PC-3 (cell line): ENCODE results near the gene LCAT. TPM values are rescaled to one million over a fixed set of nuclear protein-coding genes. Genes with fewer than 3 reads are reported as not detected.

ENCODE experiments used
- ATAC-seq: fragments of 200-7000 bp; cut with Tn5 transposase; 2 replicates; pipeline ENCODE4 v1.9.1; 2020; ENCODE audit warnings: mild to moderate bottlenecking, moderate library complexity
- BruUV-seq: library from RNA; stranded (reverse); fragments of 400-500 nt; replicated peaks from 2 replicates; lab custom pipeline; 2021; lab: Mats Ljungman, UMichigan
- CTCF ChIA-PET: fragments of 300-600 bp; sonication (Branson Sonifier 250); formaldehyde crosslinking; loops from one replicate; lab custom pipeline; 2022; ENCODE audit warnings: antibody characterized with exemption; lab: Charles Lee
- POLR2A ChIA-PET: fragments of 300-600 bp; sonication (Branson Sonifier 250); formaldehyde crosslinking; loops from one replicate; lab custom pipeline; 2022; ENCODE audit warnings: antibody characterized with exemption; ENCODE audit not compliant: unreplicated experiment; lab: Charles Lee
- DNase-seq: peaks from one replicate; pipeline ENCODE4 v3.0.0-alpha.2; 2015
- H2AFZ ChIP-seq: fragments of 300-600 bp; sonication (generic); 2 replicates; pipeline ENCODE4 v1.6.0; 2016; ENCODE audit warnings: antibody characterized with exemption, low read length
- H3F3A ChIP-seq: fragments of 300-600 bp; sonication (generic); one replicate; pipeline ENCODE4 v1.6.0; 2017; ENCODE audit warnings: antibody characterized with exemption, low read length, control low read depth, mild to moderate bottlenecking; ENCODE audit not compliant: unreplicated experiment
- H3K27ac ChIP-seq: fragments of 300-600 bp; sonication (generic); 2 replicates; pipeline ENCODE4 v1.5.1; 2016; ENCODE audit warnings: mild to moderate bottlenecking, low read length
- H3K27me3 ChIP-seq: fragments of 300-600 bp; sonication (generic); 2 replicates; pipeline ENCODE4 v1.6.1; 2016; ENCODE audit warnings: low read length, mixed read lengths
- H3K36me3 ChIP-seq: fragments of 300-600 bp; sonication (generic); 2 replicates; pipeline ENCODE4 v1.6.1; 2016; ENCODE audit warnings: low read depth, mixed run types, low read length, mixed read lengths
- H3K4me1 ChIP-seq: fragments of 300-600 bp; sonication (generic); 2 replicates; pipeline ENCODE4 v1.5.1; 2016; ENCODE audit warnings: low read length; ENCODE audit not compliant: insufficient read depth
- H3K4me2 ChIP-seq: fragments of 300-600 bp; sonication (generic); 2 replicates; pipeline ENCODE4 v1.6.0; 2016; ENCODE audit warnings: low read length
- H3K4me3 ChIP-seq: fragments of 300-600 bp; sonication (generic); 2 replicates; pipeline ENCODE4 v1.5.1; 2016; ENCODE audit warnings: mild to moderate bottlenecking, low read length, mixed read lengths
- H3K79me2 ChIP-seq: fragments of 300-600 bp; sonication (generic); 2 replicates; pipeline ENCODE4 v1.6.1; 2017; ENCODE audit warnings: low read length, mixed read lengths
- H3K9ac ChIP-seq: fragments of 300-600 bp; sonication (generic); 2 replicates; pipeline ENCODE4 v1.6.0; 2016; ENCODE audit warnings: mild to moderate bottlenecking, low read length
- H3K9me2 ChIP-seq: fragments of 300-600 bp; sonication (generic); replicated peaks from 2 replicates; pipeline ENCODE4 v1.6.1; 2016; ENCODE audit warnings: mixed run types, low read length, mixed read lengths
- H3K9me3 ChIP-seq: fragments of 300-600 bp; sonication (generic); 2 replicates; pipeline ENCODE4 v1.6.1; 2016; ENCODE audit warnings: low read length, mixed read lengths
- H4K20me1 ChIP-seq: fragments of 300-600 bp; sonication (generic); 2 replicates; pipeline ENCODE4 v1.6.1; 2016; ENCODE audit warnings: low read length, mixed read lengths
- CTCF ChIP-seq: fragments of 300-600 bp; sonication (generic); conservative IDR thresholded peaks from 2 replicates; pipeline ENCODE4 v1.5.1; 2017; ENCODE audit warnings: antibody characterized with exemption, low read depth, mild to moderate bottlenecking, low read length
- EZH2 ChIP-seq: fragments of 300-600 bp; sonication (generic); IDR thresholded peaks from one replicate; pipeline ENCODE4 v1.6.1; 2017; ENCODE audit warnings: antibody characterized with exemption, mild to moderate bottlenecking, low read length; ENCODE audit not compliant: unreplicated experiment
- EZH2phosphoT487 ChIP-seq: fragments of 300-600 bp; sonication (generic); IDR thresholded peaks from 2 replicates; pipeline ENCODE4 v1.6.1; 2018; ENCODE audit warnings: mild to moderate bottlenecking, antibody characterized with exemption, low read length, borderline replicate concordance
- intact Hi-C: fragments of 100-400 bp; cut with micrococcal nuclease; formaldehyde crosslinking; loops from 2 replicates; pipeline ENCODE4 v1.9.0; 2023
- total RNA-seq: library from RNA; depleted of rRNA; stranded (reverse); fragments of >200 nt; gene quantifications from 2 replicates; pipeline ENCODE4 v1.2.3, GENCODE V29; 2014

LCAT gene
- total RNA-seq, 1 experiment from 2014 or later = 3.2 TPM

- peak overlapping the region; percentile 71 for H2AFZ ChIP-seq
- peak overlapping the region; percentile 84 for H3K4me2 ChIP-seq
- H3K79me2 ChIP-seq = peaks cover 31% of the 10 kb centered on the region
- H3K9me3 ChIP-seq = no peaks in the 10 kb centered on the region
- BruUV-seq = no TSS peak
- peaks cover 14% of the 10 kb centered on the region; the same call in 1 of the 2 replicates for H3K4me1 ChIP-seq
- CTCF ChIA-PET = interaction anchor here (0.6 to 1.5 kb wide), 2 partner anchors 101 to 162 kb away, joined by 3 read pairs; no protein-coding TSS in a partner anchor
- H3K36me3 ChIP-seq = no peaks in the 10 kb centered on the region
- POLR2A ChIA-PET = no interaction called here
- H3K27ac ChIP-seq = no peak overlapping the region
- DNase-seq (peak; percentile 12), ATAC-seq (peak; percentile 14)
- no peaks in the 10 kb centered on the region for H3K27me3 ChIP-seq
- H3K9me2 ChIP-seq = no peaks in the 10 kb centered on the region
- no peaks in the 10 kb centered on the region for H3F3A ChIP-seq
- no peaks in the 10 kb centered on the region for H4K20me1 ChIP-seq
- peak overlapping the region; percentile 85 for H3K9ac ChIP-seq
- intact Hi-C loops = no loop called here
- no peak for TF ChIP-seq CTCF
- H3K4me3 ChIP-seq = peak overlapping the region; percentile 88
These were observed 8.9 kb downstream of the LCAT start for GRCh38 chr16:67935101-67935401.

- H3K27ac ChIP-seq = no peak overlapping the region
- POLR2A ChIA-PET = interaction anchor here (0.7 kb wide), 1 partner anchor 9 kb away, joined by 3 read pairs; no protein-coding TSS in a partner anchor
These were observed 9.4 kb downstream of the LCAT start for GRCh38 chr16:67934306-67935100.

More at GRCh38 chr16:67934306-67935100, 9.4 kb downstream of the LCAT start:
- Histone ChIP-seq H3K9ac (peak overlapping the region; percentile 85), H3K36me3 (no peaks in the 10 kb centered on the region), H3K9me2 (no peaks in the 10 kb centered on the region), H2AFZ (peak overlapping the region; percentile 71), H3K79me2 (peaks cover 31% of the 10 kb centered on the region), H3K27me3 (no peaks in the 10 kb centered on the region), H4K20me1 (no peaks in the 10 kb centered on the region), H3F3A (no peaks in the 10 kb centered on the region), H3K4me3 (peak overlapping the region; percentile 88), H3K4me2 (peak overlapping the region; percentile 84), H3K4me1 (peaks cover 14% of the 10 kb centered on the region; the same call in 1 of the 2 replicates), H3K9me3 (no peaks in the 10 kb centered on the region)
- intact Hi-C loops = no loop called here
- ATAC-seq (peak; percentile 12), DNase-seq (no peak)
- BruUV-seq = no TSS peak
- TF ChIP-seq CTCF (no peak), EZH2phosphoT487 (no peak), EZH2 (no peak)
- CTCF ChIA-PET = interaction anchor here (0.6 to 1.5 kb wide), 2 partner anchors 101 to 161 kb away, joined by 3 read pairs; no protein-coding TSS in a partner anchor
